Lung (tissue), 16 donors: ENCODE measurements around the gene DCAF12. TPM values are rescaled to one million over a fixed set of nuclear protein-coding genes. Genes with fewer than 3 reads are reported as not detected.

Experiments used
- ATAC-seq: fragments of 200-7000 bp; cut with Tn5 transposase; one replicate; pipeline ENCODE4 v1.9.1; 2020; ENCODE audit warnings: moderate number of reproducible peaks; ENCODE audit not compliant: insufficient read depth, low FRiP score
- DNase-seq, 3 donors: peaks; one replicate each; pipeline ENCODE4 v3.0.0-alpha.2; 2013 to 2017
- H3K27ac ChIP-seq, 2 donors: one replicate each; pipeline ENCODE4 v1.5.1; 2013; ENCODE audit warnings: mild to moderate bottlenecking in 2 of 2, moderate library complexity in 2 of 2, control low read depth in 1 of 2, inconsistent platforms in 1 of 2, low read depth in 1 of 2, low read length in 1 of 2
- H3K27me3 ChIP-seq, 3 donors: one replicate each; pipeline ENCODE4 v1.5.1; 2013; ENCODE audit warnings: low read length in 2 of 3; ENCODE audit not compliant: control insufficient read depth in 3 of 3, insufficient read depth in 3 of 3
- H3K36me3 ChIP-seq, 4 donors: one replicate each; pipeline ENCODE4 v1.5.1; 2013; ENCODE audit warnings: low read length in 4 of 4, mild to moderate bottlenecking in 1 of 4, moderate library complexity in 1 of 4; ENCODE audit not compliant: control insufficient read depth in 4 of 4, insufficient read depth in 4 of 4
- H3K4me1 ChIP-seq, 5 donors: one replicate each; pipeline ENCODE4 v1.5.1; 2013; ENCODE audit warnings: low read length in 5 of 5, mild to moderate bottlenecking in 2 of 5, moderate library complexity in 1 of 5; ENCODE audit not compliant: control insufficient read depth in 5 of 5, insufficient read depth in 5 of 5
- H3K4me3 ChIP-seq: one replicate; pipeline ENCODE4 v1.5.1; 2013; ENCODE audit warnings: mild to moderate bottlenecking, control low read depth, moderate library complexity
- H3K9ac ChIP-seq, 2 donors: one replicate each; pipeline ENCODE4 v1.5.1; 2013; ENCODE audit warnings: low read length in 2 of 2, control low read depth in 1 of 2; ENCODE audit not compliant: insufficient read depth in 1 of 2
- H3K9me3 ChIP-seq, 4 donors: one replicate each; pipeline ENCODE4 v1.5.1; 2013; ENCODE audit warnings: low read length in 3 of 4, mild to moderate bottlenecking in 1 of 4, moderate library complexity in 1 of 4; ENCODE audit not compliant: control insufficient read depth in 4 of 4, insufficient read depth in 3 of 4
- WGBS, 2 donors: extraction: QIAGEN DNeasy Blood & Tissue Kit; methylation state at CpG; one replicate each; pipeline ENCODE4 v1.1.7; 2013; 5-methylcytosine and 5-hydroxymethylcytosine counted together
- long read RNA-seq, 5 donors: transcript quantifications; one replicate each; lab custom pipeline, GENCODE V29; 2026
- polyA plus RNA-seq, 2 donors: library from polyadenylated mRNA; stranded (reverse); fragments of 200-250 nt; gene quantifications; one replicate each; pipeline ENCODE4 v1.2.1, GENCODE V29; 2013
- total RNA-seq, 2 donors: library from RNA; depleted of rRNA in 1 of 2; stranded (reverse); fragments of >200 nt in 1 of 2; gene quantifications; one replicate each; pipeline ENCODE4 v1.2.1, GENCODE V29; 2014 to 2021
- TF ChIP-seq, protein P1 (sequence below): IDR thresholded peaks from 2 replicates; pipeline ENCODE4 v1.5.1; 2012; ENCODE audit warnings: mild to moderate bottlenecking; ENCODE audit errors: control extremely low read depth, extremely low read depth
- donor health status: control.
- donor health status: control.
- donor health status: Bipolar disorder and iron deficiency.
- donor health status: healthy.
- donor health status: DM: yes; HTN: yes; CAD: no.

DCAF12 gene
- total RNA-seq: 10 to 100 TPM; 34.3 to 53.1 TPM
- polyA plus RNA-seq: 10 to 100 TPM; 14.1 to 25.3 TPM
- long read RNA-seq, donor 1, transcript DCAF12-201 (9 exons, 3,667 nt): major isoform, 27 of 34 reads
- long read RNA-seq, donor 1, partial matches to known transcripts: 7 of 34 reads
- long read RNA-seq, donor 1, other reads (novel, unspliced or antisense): 0 of 34 reads
- long read RNA-seq, donor 2, partial matches to known transcripts: 0 of 4 reads
- long read RNA-seq, donor 2, other reads (novel, unspliced or antisense): 0 of 4 reads
- long read RNA-seq, donor 3, transcript DCAF12-201 (9 exons, 3,667 nt): major isoform, 9 of 28 reads
- long read RNA-seq, donor 3, partial matches to known transcripts: 19 of 28 reads
- long read RNA-seq, donor 3, other reads (novel, unspliced or antisense): 0 of 28 reads
- long read RNA-seq, donor 4, partial matches to known transcripts: 0 of 4 reads
- long read RNA-seq, donor 4, other reads (novel, unspliced or antisense): 0 of 4 reads
- long read RNA-seq, donor 5, transcript DCAF12-201 (9 exons, 3,667 nt): major isoform, 27 of 32 reads
- long read RNA-seq, donor 5, partial matches to known transcripts: 5 of 32 reads
- long read RNA-seq, donor 5, other reads (novel, unspliced or antisense): 0 of 32 reads

DNA sequence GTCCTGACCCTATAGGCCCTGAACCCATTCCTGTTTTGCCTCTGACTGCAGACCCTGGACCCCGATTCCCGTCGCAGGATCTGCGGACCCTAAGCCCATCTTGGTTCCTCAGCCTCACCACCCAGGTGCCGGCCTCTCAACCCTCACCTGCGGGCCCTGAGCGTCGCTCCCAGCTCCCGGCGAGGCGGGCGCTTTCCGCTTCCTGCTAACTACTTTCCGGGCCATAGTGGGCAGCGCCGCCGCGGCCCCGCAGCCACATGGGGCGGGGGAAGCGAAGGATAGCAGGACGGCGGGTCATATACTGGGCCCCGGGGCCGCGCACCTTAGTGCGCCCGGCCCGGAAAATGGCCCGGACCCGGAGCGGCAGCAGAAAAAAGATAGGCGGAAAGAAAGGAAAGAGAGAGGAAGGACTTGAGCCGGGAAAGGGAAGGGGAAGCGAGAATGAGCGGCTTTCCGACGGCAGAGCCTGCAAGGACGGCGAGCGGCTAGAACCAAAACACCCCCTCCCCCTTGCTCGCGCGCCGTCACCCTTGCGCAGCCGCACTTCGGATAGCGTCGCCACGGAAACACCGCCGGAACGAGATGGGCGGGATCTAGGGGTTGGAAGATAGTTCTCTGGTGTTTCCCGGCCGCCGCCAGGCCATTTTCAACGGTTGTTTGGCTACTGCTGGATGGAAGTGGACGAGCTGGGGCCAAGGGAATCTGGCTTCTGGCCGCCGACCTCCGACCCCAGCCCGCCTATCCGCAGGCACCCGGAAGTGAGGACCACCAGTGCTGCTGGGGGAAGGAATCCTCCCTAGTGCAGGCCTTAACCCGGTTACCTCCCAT is at the start of gene DCAF12:
TSS of gene DCAF12 (minus strand) at position 492 of the 828 bp plus-strand sequence. CDS start at position 225, 267 bp downstream.
- peak; percentile 92 for ATAC-seq
- WGBS, 2 donors: 0 to 1% methylated on average over 66 to 67 of the region's 67 CpGs
- H3K9me3 ChIP-seq: no peaks in the 10 kb centered on the region

DNA sequence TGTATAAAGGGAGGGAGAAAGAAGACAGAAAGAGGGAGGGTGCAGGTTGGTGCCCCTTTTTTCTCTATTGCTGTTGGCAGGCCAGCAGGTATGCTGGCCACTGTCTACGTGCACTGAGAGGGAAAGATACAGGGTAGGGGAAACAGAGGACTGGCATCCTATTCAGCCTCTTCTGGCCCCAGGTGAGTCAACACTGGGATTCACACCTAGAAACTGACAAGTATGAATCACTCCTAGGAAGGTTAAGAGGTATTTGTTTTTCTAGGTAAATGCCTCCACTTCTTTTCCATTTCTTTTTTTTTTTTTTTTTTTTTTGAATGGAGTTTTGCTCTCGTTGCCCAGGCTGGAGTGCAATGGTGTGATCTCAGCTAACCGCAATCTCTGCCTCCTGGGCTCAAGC is 49.6 kb upstream of the DCAF12 start:
- Histone ChIP-seq H3K9ac (no peak overlapping the region), H3K9me3 (no peaks in the 10 kb centered on the region), H3K27ac (no peak overlapping the region), H3K36me3 (no peaks in the 10 kb centered on the region), H3K27me3 (no peaks in the 10 kb centered on the region), H3K4me3 (no peak overlapping the region), H3K4me1 (peaks cover 0 to 4% (median 0%) of the 10 kb centered on the region in 5 donors)
- 55 to 63% methylated on average over 3 of the region's 3 CpGs for WGBS, 2 donors
- ATAC-seq (no peak), DNase-seq (no peak)
- TF ChIP-seq, protein P1, sequence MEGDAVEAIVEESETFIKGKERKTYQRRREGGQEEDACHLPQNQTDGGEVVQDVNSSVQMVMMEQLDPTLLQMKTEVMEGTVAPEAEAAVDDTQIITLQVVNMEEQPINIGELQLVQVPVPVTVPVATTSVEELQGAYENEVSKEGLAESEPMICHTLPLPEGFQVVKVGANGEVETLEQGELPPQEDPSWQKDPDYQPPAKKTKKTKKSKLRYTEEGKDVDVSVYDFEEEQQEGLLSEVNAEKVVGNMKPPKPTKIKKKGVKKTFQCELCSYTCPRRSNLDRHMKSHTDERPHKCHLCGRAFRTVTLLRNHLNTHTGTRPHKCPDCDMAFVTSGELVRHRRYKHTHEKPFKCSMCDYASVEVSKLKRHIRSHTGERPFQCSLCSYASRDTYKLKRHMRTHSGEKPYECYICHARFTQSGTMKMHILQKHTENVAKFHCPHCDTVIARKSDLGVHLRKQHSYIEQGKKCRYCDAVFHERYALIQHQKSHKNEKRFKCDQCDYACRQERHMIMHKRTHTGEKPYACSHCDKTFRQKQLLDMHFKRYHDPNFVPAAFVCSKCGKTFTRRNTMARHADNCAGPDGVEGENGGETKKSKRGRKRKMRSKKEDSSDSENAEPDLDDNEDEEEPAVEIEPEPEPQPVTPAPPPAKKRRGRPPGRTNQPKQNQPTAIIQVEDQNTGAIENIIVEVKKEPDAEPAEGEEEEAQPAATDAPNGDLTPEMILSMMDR: no peak

More for the DNA sequence above, at the start of gene DCAF12:
- TF ChIP-seq, protein P1: no peak
- H3K27ac ChIP-seq: peak within 1 kb of the TSS; percentile 93 to 95
- peaks cover 0 to 14% (median 3%) of the 10 kb centered on the region in 4 donors for H3K36me3 ChIP-seq
- H3K4me1 ChIP-seq: peaks cover 5 to 36% (median 16%) of the 10 kb centered on the region in 5 donors
- peak within 1 kb of the TSS; percentile 82 to 97 for H3K9ac ChIP-seq
- H3K4me3 ChIP-seq: peak within 1 kb of the TSS; percentile 93
- no peaks in the 10 kb centered on the region for H3K27me3 ChIP-seq
- peak; percentile 95 to 98 (median 98) for DNase-seq

DNA sequence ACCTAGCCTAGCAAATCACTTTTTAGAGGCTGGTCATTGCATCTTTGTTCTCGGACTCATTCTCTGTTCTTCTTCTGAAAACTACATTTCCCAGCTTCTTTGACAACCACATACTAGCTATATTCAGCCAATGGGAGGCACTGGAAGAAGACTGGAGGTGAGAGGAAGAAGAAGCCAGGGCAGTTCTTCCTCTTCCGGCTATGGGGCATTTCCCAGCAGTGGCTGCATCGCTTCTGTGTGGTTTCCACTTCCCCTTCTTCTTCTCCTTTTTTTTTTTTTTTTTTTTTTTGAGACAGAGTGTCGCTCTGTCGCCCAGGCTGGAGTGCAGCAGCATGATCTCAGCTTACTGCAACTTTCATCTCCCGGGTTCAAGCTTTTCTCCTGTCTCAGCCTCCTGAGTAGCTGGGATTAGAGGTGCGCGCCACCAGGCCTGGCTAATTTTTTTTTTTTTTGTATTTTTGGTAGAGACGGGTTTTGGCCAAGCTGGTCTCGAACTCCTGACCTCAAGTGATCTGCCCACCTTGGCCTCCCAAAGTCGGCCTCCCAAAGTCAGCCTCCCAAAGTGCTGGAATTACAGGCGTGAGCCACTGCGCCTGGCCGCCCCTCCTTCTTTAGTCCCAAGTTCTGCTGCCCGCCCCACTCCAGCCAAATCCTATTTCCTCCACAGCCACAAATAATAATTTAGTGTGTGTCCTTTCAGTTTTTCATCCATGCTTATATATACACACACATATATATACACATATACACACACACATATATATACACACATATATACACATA is 45.4 kb upstream of the DCAF12 start:
- TF ChIP-seq, protein P1: no peak
- peaks cover 0 to 11% (median 6%) of the 10 kb centered on the region in 5 donors for H3K4me1 ChIP-seq
- H3K27me3 ChIP-seq: no peaks in the 10 kb centered on the region
- no peak overlapping the region for H3K27ac ChIP-seq
- DNase-seq (no peak), ATAC-seq (peak; percentile 72)
- H3K4me3 ChIP-seq: no peak overlapping the region
- WGBS, 2 donors: 68 to 85% methylated on average over 15 of the region's 15 CpGs
- no peak overlapping the region for H3K9ac ChIP-seq
- no peaks in the 10 kb centered on the region for H3K9me3 ChIP-seq
- H3K36me3 ChIP-seq: no peaks in the 10 kb centered on the region
